HG02884 (cell line): Measurements from ENCODE around the gene HIPK3.
"Not testable (repeated sequence)": the region's sequence is repeated elsewhere in the genome, so short reads cannot be mapped to it uniquely, and the experiment has no call there.

Experiments used
- ATAC-seq: cut with Tn5 transposase; IDR thresholded peaks from one replicate; pipeline ENCODE4 v1.9.1; 2021; ENCODE audit warnings: mild to moderate bottlenecking, moderate library complexity; ENCODE audit not compliant: unreplicated experiment

HIPK3 gene

DNA sequence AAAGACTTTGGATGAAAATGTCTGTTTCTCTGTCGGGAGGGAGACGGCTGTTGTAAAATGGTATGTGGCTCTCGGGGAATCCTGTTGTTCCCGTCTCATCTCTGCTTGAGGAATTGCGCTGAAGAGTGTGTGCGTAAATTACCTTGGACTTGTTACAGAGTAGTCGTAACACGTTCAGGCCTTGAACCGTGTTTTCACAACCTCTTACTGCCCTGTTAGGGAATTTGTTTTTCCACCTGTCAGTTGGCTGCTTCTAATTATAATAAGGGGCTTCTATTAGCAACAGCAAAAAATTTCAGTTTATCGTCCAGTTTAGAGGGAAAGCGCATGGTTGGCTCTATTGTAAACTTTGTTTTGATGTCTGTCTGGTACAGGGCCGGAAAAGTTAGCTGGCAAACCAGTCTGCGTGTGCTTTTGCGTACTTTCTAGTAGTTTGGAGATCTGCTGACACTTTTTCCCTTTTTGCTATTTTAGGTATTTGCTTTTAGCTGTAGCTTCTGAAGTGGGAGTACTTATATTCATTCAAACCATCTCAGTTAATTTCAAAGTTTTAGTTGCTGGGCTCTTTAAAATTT, 1.5 kb downstream of the HIPK3 start:
- no peak for ATAC-seq

DNA sequence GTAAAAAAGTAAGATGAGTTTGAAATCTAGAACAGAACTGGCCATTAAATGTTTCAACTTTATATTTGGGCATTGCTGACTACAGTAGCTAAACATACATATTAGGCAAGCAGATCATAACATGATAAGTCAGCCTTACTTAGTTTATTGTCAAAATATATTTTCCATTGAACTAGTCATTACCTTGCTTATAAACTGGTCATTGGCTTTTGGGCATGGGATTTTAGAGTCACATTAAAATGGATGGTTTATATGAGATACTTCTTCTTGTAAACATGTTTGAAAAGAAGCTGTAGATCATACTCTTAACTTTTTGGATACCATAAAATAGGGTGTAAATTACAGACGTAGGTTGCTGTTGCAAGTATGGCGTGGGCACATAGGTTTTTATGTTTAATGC, 2.7 kb downstream of the HIPK3 start:
- ATAC-seq = no peak

DNA sequence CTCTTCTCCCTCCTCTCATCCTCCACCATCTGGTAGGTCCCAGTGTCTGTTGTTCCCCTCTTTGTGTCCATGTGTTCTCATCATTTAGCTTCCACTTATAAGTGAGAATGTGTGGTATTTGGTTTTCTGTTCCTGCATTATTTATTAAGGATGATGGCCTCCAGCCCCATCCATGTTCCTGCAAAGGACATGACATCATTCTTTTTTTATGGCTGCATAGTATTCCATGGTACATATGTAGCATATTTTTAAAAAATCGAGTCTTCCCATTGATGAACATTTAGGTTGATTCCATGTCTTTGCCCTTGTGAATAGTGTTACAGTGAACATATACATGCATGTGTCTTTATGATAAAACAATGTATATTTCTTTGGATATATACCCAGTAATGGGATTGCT, 4.2 kb downstream of the HIPK3 start:
- ATAC-seq = not testable (repeated sequence)

DNA sequence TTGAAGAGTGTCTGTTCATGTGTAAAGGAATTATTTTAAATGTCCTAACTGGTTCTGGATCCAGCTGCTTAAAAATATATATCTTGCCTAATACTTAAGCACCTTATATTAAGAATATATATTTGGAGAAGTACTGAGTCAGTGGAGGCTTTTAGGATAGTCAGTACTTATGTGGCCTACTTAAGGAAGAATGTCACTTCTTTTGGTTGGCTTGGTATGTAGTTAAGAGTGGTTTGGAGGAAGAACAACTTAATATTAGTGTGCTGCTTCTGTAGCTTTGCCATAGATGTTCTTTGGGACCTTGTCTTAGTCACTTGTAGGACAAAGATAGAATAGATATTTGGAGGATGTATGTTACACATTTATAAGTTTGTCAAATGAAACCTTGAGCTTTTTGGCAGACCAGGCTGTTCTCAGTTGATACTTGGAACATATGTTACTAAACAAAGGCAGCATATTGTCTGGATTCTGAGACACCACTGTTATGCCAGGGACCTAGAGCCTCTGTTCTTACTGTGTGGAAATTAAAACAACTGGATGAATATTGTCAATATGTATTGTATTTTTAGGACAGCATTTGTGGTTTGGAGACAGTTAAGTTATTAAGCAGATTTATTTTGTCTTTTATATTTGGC, 4.9 kb downstream of the HIPK3 start:
- no peak for ATAC-seq

DNA sequence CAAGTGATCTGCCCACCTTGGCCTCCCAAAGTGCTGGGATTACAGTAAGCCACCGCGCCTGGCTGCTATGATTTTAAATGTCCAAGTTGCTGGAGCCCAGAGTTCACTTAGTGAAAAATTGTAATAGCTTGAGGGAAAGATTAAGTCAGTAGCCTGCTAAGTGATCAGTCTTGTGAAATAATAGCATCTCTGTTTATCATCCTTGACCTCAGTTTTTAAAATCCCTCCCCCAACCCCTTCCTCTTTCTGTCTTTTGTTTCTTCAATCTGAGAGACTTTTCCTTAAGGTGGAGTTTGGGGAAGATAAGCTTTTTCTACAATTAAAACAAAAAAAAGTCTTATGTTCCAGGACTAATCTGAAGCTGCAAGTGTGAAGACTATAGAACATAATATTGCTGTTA, 6.4 kb downstream of the HIPK3 start:
- ATAC-seq = no peak

DNA sequence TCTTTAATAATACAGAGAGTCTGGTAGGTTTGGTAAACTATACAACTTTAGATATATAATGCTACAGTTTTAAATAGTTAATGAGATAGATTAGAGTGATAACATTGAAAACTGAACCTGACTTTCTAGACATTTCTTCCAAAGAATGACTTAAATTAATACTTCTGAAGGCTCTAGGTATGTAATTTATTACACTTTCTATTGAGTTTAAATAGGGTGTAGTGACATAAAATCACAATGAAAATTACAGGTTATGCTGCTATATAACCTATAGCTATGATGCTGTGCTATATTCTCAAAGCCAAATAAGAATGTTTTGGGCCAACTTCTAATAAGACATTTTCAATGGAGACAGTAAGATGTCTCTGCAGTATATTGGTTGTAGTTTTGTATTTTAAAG, 7.7 kb downstream of the HIPK3 start:
- no peak for ATAC-seq

GRCh38 chr11:33266393-33267215, 9.4 kb downstream of the HIPK3 start:
- no peak for ATAC-seq

DNA sequence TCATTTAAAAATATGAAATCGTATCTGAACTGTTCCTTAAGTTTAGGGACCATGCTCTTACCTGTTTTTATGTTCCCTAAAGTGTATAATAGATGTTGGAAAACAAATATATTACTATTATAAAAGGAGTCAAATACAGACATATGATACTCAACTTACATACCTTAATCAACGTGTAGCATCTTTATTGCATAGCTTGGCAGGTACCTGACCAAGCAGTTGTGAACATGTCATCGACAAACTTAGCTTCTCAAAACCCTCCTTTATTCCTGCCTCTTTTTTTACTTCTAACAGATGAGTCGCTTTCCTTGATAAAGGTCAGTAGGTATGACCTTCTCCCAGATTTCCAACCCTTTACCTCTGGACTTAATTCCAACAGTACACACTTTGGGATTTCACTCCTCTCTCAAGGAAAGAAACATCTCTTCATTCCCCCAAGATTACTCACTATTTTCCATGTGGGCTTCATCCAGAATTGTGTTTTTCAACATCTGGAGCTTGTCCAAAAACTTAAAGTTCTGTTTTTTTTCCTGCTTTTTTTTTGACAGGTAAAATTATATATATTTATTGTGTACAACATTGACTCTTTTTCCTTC, 11.9 kb downstream of the HIPK3 start:
- no peak for ATAC-seq

GRCh38 chr11:33269822-33270221, 12.6 kb downstream of the HIPK3 start:
- no peak for ATAC-seq

- no peak for ATAC-seq
These were observed 13.9 kb downstream of the HIPK3 start for GRCh38 chr11:33271059-33271458.

DNA sequence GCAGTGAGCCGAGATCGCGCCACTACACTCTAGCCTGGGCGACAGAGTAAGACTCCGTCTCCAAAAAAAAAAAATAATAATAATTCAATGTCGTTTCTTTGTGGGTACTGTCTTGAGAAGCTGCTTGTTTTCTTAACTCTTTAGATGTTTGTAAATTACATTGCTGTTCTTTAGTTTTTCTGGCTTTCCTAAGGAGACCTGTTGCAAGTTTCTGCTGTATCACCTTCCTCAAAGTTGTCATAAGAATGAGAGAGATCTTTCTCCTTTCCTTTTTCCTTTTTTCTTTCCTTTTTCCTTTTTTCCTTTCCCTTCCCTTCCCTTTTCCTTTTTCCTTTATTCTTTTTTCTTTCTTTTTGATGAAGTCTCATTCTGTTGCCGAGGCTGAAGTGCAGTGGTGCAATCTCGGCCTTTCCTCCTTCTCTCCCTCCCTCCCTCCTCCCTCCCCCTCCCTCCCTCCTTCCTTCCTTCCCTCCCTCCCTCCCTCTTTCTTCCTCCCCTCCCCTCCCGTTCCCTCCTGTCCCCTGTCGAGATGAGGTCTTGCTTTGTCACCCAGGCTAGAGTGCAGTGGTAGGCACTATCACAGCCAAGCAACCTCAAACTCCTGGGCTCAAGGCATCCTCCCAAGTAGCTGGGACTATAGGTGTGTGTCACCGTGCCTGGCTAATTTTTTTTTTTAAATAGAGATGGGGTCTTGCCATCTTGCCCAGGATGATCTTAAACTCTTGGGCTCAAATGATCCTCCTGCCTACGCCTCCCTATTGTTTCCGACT, 15.3 kb downstream of the HIPK3 start:
- ATAC-seq = no peak

DNA sequence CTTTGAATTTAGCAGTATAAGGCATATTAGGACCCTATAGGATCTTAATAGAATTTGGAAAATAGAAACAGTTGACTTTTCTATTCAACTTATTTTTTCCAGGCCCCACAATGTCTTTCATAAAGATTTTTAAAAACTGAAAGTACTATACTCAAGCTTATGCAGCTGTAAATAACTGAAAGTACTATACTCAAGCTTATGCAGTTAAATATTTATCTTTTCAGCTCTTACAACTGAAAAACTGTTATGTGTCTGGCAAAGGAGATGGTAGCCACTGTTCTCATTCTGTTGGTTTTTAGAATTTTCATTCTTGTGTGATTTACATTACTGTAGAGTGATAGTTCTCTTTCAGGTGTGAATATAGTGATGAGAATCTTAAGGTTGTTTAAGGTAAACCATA, 16.5 kb downstream of the HIPK3 start:
- no peak for ATAC-seq

DNA sequence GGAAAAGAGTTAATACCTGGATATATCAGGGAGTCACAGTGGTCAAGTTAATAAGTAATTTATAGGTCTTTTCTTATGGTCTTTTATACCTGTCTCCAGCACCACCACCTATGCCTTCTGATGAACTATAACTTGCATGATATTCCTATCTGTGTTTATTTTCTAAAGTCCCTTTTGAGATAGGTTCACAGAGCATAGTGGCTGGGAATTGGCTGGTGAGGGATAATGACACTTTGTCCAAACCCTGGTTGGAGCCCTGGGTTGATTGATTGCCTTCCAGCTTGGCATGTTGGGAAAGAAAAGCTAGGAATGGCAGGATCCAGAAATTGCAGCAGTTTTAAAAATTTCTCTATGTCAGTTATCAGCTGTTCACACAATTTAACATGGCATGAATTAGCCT, 23.2 kb downstream of the HIPK3 start:
- no peak for ATAC-seq

DNA sequence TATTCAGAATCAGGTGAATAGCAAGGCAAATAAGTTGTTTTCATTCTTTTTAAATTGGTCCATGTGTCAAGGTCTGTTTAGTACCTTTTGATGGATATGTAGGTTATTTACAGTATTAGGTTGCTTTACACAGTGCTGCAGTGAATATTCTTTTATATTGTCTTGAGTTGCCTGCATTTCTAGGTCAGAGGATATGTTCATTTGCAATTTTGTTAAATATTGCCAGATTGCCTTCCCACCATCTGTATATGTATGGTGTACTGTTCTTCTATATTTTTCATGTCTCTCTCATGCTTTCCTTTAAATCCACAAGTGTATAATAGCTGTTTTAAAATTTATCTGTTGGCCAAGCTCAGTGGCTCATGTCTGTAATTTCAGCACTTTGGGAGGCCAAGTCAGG, 24.6 kb downstream of the HIPK3 start:
- ATAC-seq = no peak

- ATAC-seq = no peak
These were observed 27.6 kb downstream of the HIPK3 start for GRCh38 chr11:33284818-33285217.

- no peak for ATAC-seq
These were observed 33.1 kb downstream of the HIPK3 start for GRCh38 chr11:33290319-33290718.

DNA sequence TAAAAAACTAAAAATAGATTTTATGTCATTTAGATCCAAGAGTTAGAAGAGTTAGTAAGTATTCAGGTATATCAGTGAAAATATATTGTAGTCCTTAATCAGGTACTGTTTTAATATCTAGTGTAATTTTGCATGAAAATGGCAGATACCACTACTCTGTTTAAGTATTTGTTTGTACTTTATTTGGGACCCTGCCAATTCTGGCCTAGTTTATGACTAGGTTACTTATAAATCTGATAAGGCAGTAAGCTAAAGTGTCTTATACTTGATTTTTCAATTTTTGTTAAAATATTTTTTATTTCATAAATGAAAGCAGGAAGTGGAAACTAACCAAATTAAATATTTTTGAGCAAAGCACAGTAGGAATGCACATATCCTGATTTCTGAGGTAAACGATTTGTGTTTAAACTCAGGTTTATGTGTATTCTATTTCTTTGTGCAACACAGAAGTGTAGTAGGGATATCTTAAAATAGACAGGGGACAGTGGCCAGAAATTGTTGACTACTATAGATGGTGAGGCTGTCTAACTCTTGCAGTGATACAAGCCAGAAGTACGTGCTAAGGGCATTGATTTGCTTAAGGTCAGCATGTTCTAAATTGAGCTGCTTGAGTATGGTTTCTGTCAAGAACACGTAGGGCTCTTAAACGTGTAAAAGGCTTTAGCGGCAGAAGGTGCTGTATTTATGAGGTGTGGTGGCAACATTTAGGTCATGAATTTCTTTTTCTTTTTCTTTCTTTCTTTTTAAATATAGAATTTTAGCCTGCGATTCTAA, 34.0 kb downstream of the HIPK3 start:
- ATAC-seq = peak; percentile 87

DNA sequence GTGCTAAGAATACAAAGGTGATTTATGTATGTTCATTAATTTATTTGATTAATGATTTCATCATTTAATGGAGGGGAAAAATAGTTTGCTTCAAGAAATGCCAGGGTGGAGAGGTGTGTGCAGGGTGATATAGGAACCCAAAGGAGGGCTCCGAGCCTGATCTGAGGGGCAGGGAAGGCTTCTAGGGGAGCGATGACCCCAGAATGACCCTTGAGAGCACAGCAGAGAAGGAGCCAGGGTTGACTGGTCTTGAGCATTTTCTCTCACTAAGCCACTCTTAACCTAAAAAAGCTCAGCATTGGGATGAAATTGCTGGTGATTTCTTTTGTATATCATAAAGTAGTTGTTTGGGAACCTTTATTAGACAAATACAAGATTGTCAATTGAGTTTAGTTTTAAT, 35.1 kb downstream of the HIPK3 start:
- no peak for ATAC-seq

GRCh38 chr11:33294224-33294623, 37.0 kb downstream of the HIPK3 start:
- ATAC-seq = no peak

- ATAC-seq = no peak
These were observed 37.6 kb downstream of the HIPK3 start for GRCh38 chr11:33294797-33295196.
